HCT116 (cell line): ENCODE measurements around the gene PRPF8. TPM values are rescaled to one million over a fixed set of nuclear protein-coding genes. Genes with fewer than 3 reads are reported as not detected.

Experiments
- ATAC-seq: fragments of 200-7000 bp; cut with Tn5 transposase; 2 replicates; pipeline ENCODE4 v1.9.1; 2020; ENCODE audit warnings: mild to moderate bottlenecking, moderate library complexity
- BruUV-seq: library from RNA; stranded (reverse); fragments of 400-500 nt; replicated peaks from 2 replicates; lab custom pipeline; 2021; lab: Mats Ljungman, UMichigan
- CTCF ChIA-PET: fragments of 300-600 bp; sonication (Branson Sonifier 250); formaldehyde crosslinking; loops from one replicate; lab custom pipeline; 2021; ENCODE audit warnings: antibody characterized with exemption; lab: Charles Lee
- POLR2A ChIA-PET: fragments of 300-600, 350-600 bp; sonication (Branson Sonifier 250); formaldehyde crosslinking; loops from one replicate; lab custom pipeline; 2021; ENCODE audit warnings: antibody characterized with exemption; lab: Charles Lee
- RAD21 ChIA-PET, 2 experiments: fragments of 300-600 bp; sonication (Branson Sonifier 250); formaldehyde crosslinking; loops; one replicate each; lab custom pipeline; 2023; ENCODE audit warnings: low total read pairs in 2 of 2; ENCODE audit not compliant: uncharacterized antibody in 2 of 2, unreplicated experiment in 2 of 2, low non-redundant PET in 1 of 2; lab: Charles Lee
- DNase-seq: peaks from one replicate; pipeline ENCODE4 v3.0.0-alpha.2; 2010; ENCODE audit warnings: low read depth, low spot score
- H2AFZ ChIP-seq: fragments of 200-600 bp; shearing (Covaris generic), sonication (generic); 2 replicates; pipeline ENCODE4 v1.6.1; 2017; ENCODE audit warnings: low read depth, mixed run types, mixed read lengths, antibody characterized with exemption, low read length; ENCODE audit not compliant: poor library complexity, severe bottlenecking
- H3K27ac ChIP-seq: 2 replicates; pipeline ENCODE4 v1.5.1; 2012; ENCODE audit warnings: low read depth, low read length
- H3K27me3 ChIP-seq: fragments of 200-600 bp; sonication (generic); 2 replicates; pipeline ENCODE4 v1.6.1; 2016; ENCODE audit warnings: mixed run types, low read length, mixed read lengths; ENCODE audit not compliant: insufficient read depth
- H3K36me3 ChIP-seq, 2 experiments: fragments of 200-500 bp in 1 of 2; fragments of 200-600 bp in 1 of 2; sonication (Bioruptor generic) in 1 of 2; sonication (generic) in 1 of 2; 2 replicates each; pipeline versions ENCODE4 v1.5.1 to v1.6.1; 2014 to 2016; ENCODE audit warnings: low read length in 2 of 2, inconsistent platforms in 1 of 2, mixed read lengths in 1 of 2, mixed run types in 1 of 2; ENCODE audit not compliant: insufficient read depth in 2 of 2, control insufficient read depth in 1 of 2
- H3K4me1 ChIP-seq, 2 experiments: fragments of 200-600 bp in 1 of 2; sonication (generic) in 1 of 2; 2 replicates each; pipeline versions ENCODE4 v1.5.1 to v1.6.1; 2012 to 2017; ENCODE audit warnings: low read length in 2 of 2, inconsistent platforms in 1 of 2, mild to moderate bottlenecking in 1 of 2, mixed read lengths in 1 of 2, mixed run types in 1 of 2, moderate library complexity in 1 of 2; ENCODE audit not compliant: insufficient read depth in 2 of 2, control insufficient read depth in 1 of 2
- H3K4me2 ChIP-seq: fragments of 200-600 bp; sonication (generic); 2 replicates; pipeline ENCODE4 v1.6.1; 2017; ENCODE audit warnings: mixed run types, low read length, mixed read lengths
- H3K4me3 ChIP-seq, 2 experiments: fragments of 200-600 bp in 1 of 2; sonication (generic) in 1 of 2; replicated peaks in 1 of 2; 2 replicates each; pipeline ENCODE4 v1.5.1; 2011 to 2016; ENCODE audit warnings: low read length in 2 of 2, control low read depth in 1 of 2, low read depth in 1 of 2, mild to moderate bottlenecking in 1 of 2, mixed read lengths in 1 of 2, mixed run types in 1 of 2
- H3K79me2 ChIP-seq: fragments of 200-600 bp; sonication (generic); 2 replicates; pipeline ENCODE4 v1.6.1; 2017; ENCODE audit warnings: mild to moderate bottlenecking, mixed run types, low read length, moderate library complexity, mixed read lengths; ENCODE audit not compliant: insufficient read depth
- H3K9ac ChIP-seq: fragments of 200-600 bp; sonication (generic); 2 replicates; pipeline ENCODE4 v1.6.1; 2016; ENCODE audit warnings: low read length, mixed read lengths
- H3K9me2 ChIP-seq: fragments of 200-600 bp; sonication (generic), shearing (Covaris generic); 2 replicates; pipeline ENCODE4 v1.6.1; 2017; ENCODE audit warnings: mixed run types, mild to moderate bottlenecking, moderate library complexity; ENCODE audit not compliant: insufficient read depth
- H3K9me3 ChIP-seq, 2 experiments: fragments of 200-500 bp in 1 of 2; fragments of 200-600 bp in 1 of 2; sonication (Bioruptor generic) in 1 of 2; sonication (generic) in 1 of 2; 2 replicates each; pipeline ENCODE4 v1.6.1; 2014 to 2017; ENCODE audit warnings: low read length in 2 of 2, mixed read lengths in 2 of 2, inconsistent platforms in 1 of 2, low read depth in 1 of 2, mild to moderate bottlenecking in 1 of 2, mixed run types in 1 of 2, moderate library complexity in 1 of 2; ENCODE audit not compliant: control insufficient read depth in 1 of 2, insufficient read depth in 1 of 2
- H4K20me1 ChIP-seq: fragments of 200-600 bp; sonication (generic), shearing (Covaris generic); 2 replicates; pipeline ENCODE4 v1.6.1; 2017; ENCODE audit warnings: mixed run types, mild to moderate bottlenecking, moderate library complexity; ENCODE audit not compliant: insufficient read depth
- EZH2phosphoT487 ChIP-seq: fragments of 200-600 bp; IDR thresholded peaks from 2 replicates; pipeline ENCODE4 v1.6.1; 2018; ENCODE audit warnings: antibody characterized with exemption, borderline replicate concordance
- SP1 ChIP-seq: IDR thresholded peaks from 2 replicates; pipeline ENCODE4 v1.6.1; 2012; ENCODE audit warnings: low read depth
- TCF7L2 ChIP-seq: IDR thresholded peaks from 2 replicates; pipeline ENCODE4 v1.7.0; 2011; ENCODE audit warnings: borderline replicate concordance, inconsistent platforms; ENCODE audit not compliant: insufficient read depth, insufficient read length; ENCODE audit errors: extremely low read depth
- intact Hi-C: fragments of 100-400 bp; cut with micrococcal nuclease; formaldehyde crosslinking; loops from 2 replicates; pipeline ENCODE4 v1.10.0; 2022
- microRNA counts: library from miRNA; unstranded; fragments of <30 nt; microRNA quantifications from one replicate; lab custom pipeline; 2015
- total RNA-seq: library from RNA; stranded (reverse); gene quantifications from one replicate; pipeline ENCODE4 v1.2.1, GENCODE V29; 2021; ENCODE audit not compliant: unreplicated experiment

Gene PRPF8
- total RNA-seq, 1 experiment from 2014 or later, result 386 TPM

DNA sequence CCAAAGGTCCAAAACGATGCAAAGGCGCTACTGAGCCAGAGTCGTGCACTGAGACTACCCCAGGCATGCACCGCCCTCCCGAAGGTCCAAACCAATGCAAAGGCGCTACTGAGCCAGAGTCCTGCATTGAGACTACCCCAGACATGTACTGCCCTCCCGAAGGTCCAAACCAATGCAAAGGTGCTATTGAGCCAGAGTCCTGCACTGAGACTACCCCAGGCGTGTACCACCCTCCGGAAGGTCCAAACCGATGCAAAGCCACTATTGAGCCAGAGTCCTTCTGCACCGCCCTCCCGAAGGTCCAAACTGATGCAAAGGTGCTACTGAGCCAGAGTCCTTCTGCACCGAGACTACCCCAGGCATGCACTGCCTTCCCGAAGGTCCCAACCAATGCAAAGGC, 83.1 kb downstream of the PRPF8 start:
- peaks cover 6 to 16% of the 10 kb centered on the region in 2 experiments for H3K4me1 ChIP-seq
- no peak overlapping the region for H3K27ac ChIP-seq
- H3K9me3 ChIP-seq, result peaks cover 5 to 12% of the 10 kb centered on the region in 2 experiments; a peak in 2 of 4 replicates
- H3K79me2 ChIP-seq, result no peaks in the 10 kb centered on the region
- no peaks in the 10 kb centered on the region for H3K27me3 ChIP-seq
- no peak overlapping the region for H3K4me3 ChIP-seq
- H4K20me1 ChIP-seq, result no peaks in the 10 kb centered on the region
- POLR2A ChIA-PET, result no interaction called here
- no peak for DNase-seq
- CTCF ChIA-PET, result no interaction called here
- H2AFZ ChIP-seq, result no peak overlapping the region
- BruUV-seq, result no TSS peak
- intact Hi-C loops, result no loop called here
- no peak for TF ChIP-seq EZH2phosphoT487
- TF ChIP-seq SP1, result no peak
- TF ChIP-seq TCF7L2, result no peak
- no peak for ATAC-seq
- no peaks in the 10 kb centered on the region for H3K36me3 ChIP-seq
- RAD21 ChIA-PET, result no interaction called here
- no peaks in the 10 kb centered on the region for H3K9me2 ChIP-seq
- no peak overlapping the region for H3K9ac ChIP-seq
- no peak overlapping the region for H3K4me2 ChIP-seq

MicroRNA genes within 50 kb of the gene (microRNA counts, 767-probe panel; counts per million panel counts)
- not detected for microRNA hsa-miR-22-3p (lab: Ali Mortazavi, UCI)

Other genes with a start within 250 kb of the PRPF8 start
- gene CRK, start 228.6 kb downstream of the PRPF8 start, total RNA-seq, result 55.5 TPM
- 227 TPM for gene MYO1C, start 192.2 kb downstream of the PRPF8 start, total RNA-seq
- gene INPP5K, start 168.3 kb downstream of the PRPF8 start, total RNA-seq, result 25.6 TPM
- 71.2 TPM for gene PITPNA, start 122.1 kb downstream of the PRPF8 start, total RNA-seq
- gene SLC43A2, start 56.0 kb downstream of the PRPF8 start, total RNA-seq, result 12.6 TPM
- 2.2 TPM for gene SCARF1, start 39.1 kb downstream of the PRPF8 start, total RNA-seq
- 11.6 TPM for gene RILP, start 35.0 kb downstream of the PRPF8 start, total RNA-seq
- gene TLCD2, start 25.5 kb upstream of the PRPF8 start, total RNA-seq, result 1.8 TPM
- gene WDR81, start 39.8 kb upstream of the PRPF8 start, total RNA-seq, result 17.3 TPM
- 2.5 TPM for gene SERPINF2, start 58.0 kb upstream of the PRPF8 start, total RNA-seq
- gene SERPINF1, start 77.2 kb upstream of the PRPF8 start, total RNA-seq, result 2.7 TPM
- gene SMYD4, start 145.0 kb upstream of the PRPF8 start, total RNA-seq, result 16.9 TPM
- gene RPA1, start 145.1 kb upstream of the PRPF8 start, total RNA-seq, result 198 TPM